Neural cell (in vitro differentiated cells): ENCODE results near the gene MSI2. TPM values are rescaled to one million over a fixed set of nuclear protein-coding genes. Genes with fewer than 3 reads are reported as not detected.

Experiments used
- H2AFZ ChIP-seq: fragments of 200-600, 300-800 bp; sonication (generic), shearing (Covaris generic); 2 replicates; pipeline ENCODE4 v1.6.0; 2014; ENCODE audit warnings: low read depth, mild to moderate bottlenecking, antibody characterized with exemption, low read length, moderate library complexity
- H3F3A ChIP-seq: fragments of 200-600 bp; shearing (Covaris generic); 2 replicates; pipeline ENCODE4 v1.6.1; 2016; ENCODE audit warnings: mild to moderate bottlenecking, moderate library complexity, mixed read lengths, antibody characterized with exemption, low read length; ENCODE audit not compliant: insufficient read depth, poor library complexity, severe bottlenecking
- H3K27ac ChIP-seq: fragments of 200-600, 300-800 bp; sonication (generic), shearing (Covaris generic); 2 replicates; pipeline ENCODE4 v1.5.1; 2014; ENCODE audit warnings: mild to moderate bottlenecking, low read length, moderate library complexity
- H3K27me3 ChIP-seq: fragments of 300-800, 200-600 bp; sonication (generic), shearing (Covaris generic); 2 replicates; pipeline ENCODE4 v1.6.0; 2014; ENCODE audit warnings: mild to moderate bottlenecking, low read depth, low read length, moderate library complexity; ENCODE audit not compliant: insufficient read depth
- H3K36me3 ChIP-seq: fragments of 300-800, 200-600 bp; sonication (generic), shearing (Covaris generic); 2 replicates; pipeline ENCODE4 v1.5.1; 2014; ENCODE audit warnings: mild to moderate bottlenecking, antibody characterized with exemption, low read length, moderate library complexity; ENCODE audit not compliant: insufficient read depth
- H3K4me2 ChIP-seq: fragments of 300-800, 200-600 bp; sonication (generic), shearing (Covaris generic); 2 replicates; pipeline ENCODE4 v1.6.0; 2014; ENCODE audit warnings: mild to moderate bottlenecking, low read length
- H3K4me3 ChIP-seq: fragments of 300-800, 200-600 bp; sonication (generic), shearing (Covaris generic); 2 replicates; pipeline ENCODE4 v1.5.1; 2014; ENCODE audit warnings: mild to moderate bottlenecking, low read length, moderate library complexity
- H3K79me2 ChIP-seq: fragments of 200-600 bp; shearing (Covaris generic); replicated peaks from 2 replicates; pipeline ENCODE4 v1.6.0; 2014; ENCODE audit warnings: mild to moderate bottlenecking, low read length, moderate library complexity; ENCODE audit not compliant: insufficient read depth
- H3K9ac ChIP-seq: fragments of 300-800, 200-600 bp; sonication (generic), shearing (Covaris generic); 2 replicates; pipeline ENCODE4 v1.6.1; 2016; ENCODE audit warnings: mild to moderate bottlenecking, low read length, mixed read lengths
- H3K9me2 ChIP-seq: fragments of 200-600 bp; shearing (Covaris generic); 2 replicates; pipeline ENCODE4 v1.6.1; 2016; ENCODE audit warnings: mild to moderate bottlenecking, low read length, mixed read lengths; ENCODE audit not compliant: insufficient read depth
- H3K9me3 ChIP-seq: fragments of 200-600, 300-800 bp; sonication (generic), shearing (Covaris generic); 2 replicates; pipeline ENCODE4 v1.6.1; 2016; ENCODE audit warnings: mild to moderate bottlenecking, mixed run types, low read length, moderate library complexity, mixed read lengths
- H4K20me1 ChIP-seq: fragments of 200-600 bp; shearing (Covaris generic); 2 replicates; pipeline ENCODE4 v1.6.1; 2016; ENCODE audit warnings: mild to moderate bottlenecking, mixed run types; ENCODE audit not compliant: insufficient read depth
- CTCF ChIP-seq: fragments of 450-650 bp; IDR thresholded peaks from 2 replicates; pipeline ENCODE4 v1.5.1; 2014; ENCODE audit warnings: antibody characterized with exemption, mild to moderate bottlenecking, moderate library complexity; ENCODE audit not compliant: poor library complexity, severe bottlenecking
- EP300 ChIP-seq: fragments of 450-650 bp; conservative IDR thresholded peaks from 2 replicates; pipeline ENCODE4 v1.6.1; 2014; ENCODE audit warnings: antibody characterized with exemption, mild to moderate bottlenecking, moderate library complexity; ENCODE audit not compliant: poor library complexity, severe bottlenecking
- EZH2 ChIP-seq: fragments of 200-600, 300-800 bp; shearing (Covaris generic), sonication (generic); IDR thresholded peaks from 2 replicates; pipeline ENCODE4 v1.6.1; 2014; ENCODE audit warnings: antibody characterized with exemption, low read length, borderline replicate concordance, mild to moderate bottlenecking; ENCODE audit not compliant: insufficient read depth, poor library complexity, severe bottlenecking
- MXI1 ChIP-seq: fragments of 450-650 bp; conservative IDR thresholded peaks from 2 replicates; pipeline ENCODE4 v1.6.1; 2014; ENCODE audit warnings: antibody characterized with exemption, mild to moderate bottlenecking; ENCODE audit not compliant: poor library complexity, severe bottlenecking
- POLR2AphosphoS5 ChIP-seq: IDR thresholded peaks from 2 replicates; pipeline ENCODE4 v1.6.1; 2012
- RAD21 ChIP-seq: fragments of 450-650 bp; conservative IDR thresholded peaks from 2 replicates; pipeline ENCODE4 v1.6.1; 2014; ENCODE audit warnings: antibody characterized with exemption, mild to moderate bottlenecking, moderate library complexity
- REST ChIP-seq: IDR thresholded peaks from 2 replicates; pipeline ENCODE4 v1.6.1; 2012; ENCODE audit warnings: borderline replicate concordance
- SMC3 ChIP-seq: fragments of 450-650 bp; conservative IDR thresholded peaks from 2 replicates; pipeline ENCODE4 v1.6.1; 2014; ENCODE audit warnings: antibody characterized with exemption, mild to moderate bottlenecking, moderate library complexity; ENCODE audit not compliant: poor library complexity
- TAF1 ChIP-seq: IDR thresholded peaks from 2 replicates; pipeline ENCODE4 v1.6.1; 2012; ENCODE audit warnings: low read depth
- polyA plus RNA-seq: library from polyadenylated mRNA; depleted of rRNA; stranded (reverse); fragments of >200 nt; gene quantifications from 2 replicates; pipeline ENCODE4 v1.2.3, GENCODE V29; 2014

The MSI2 gene
- polyA plus RNA-seq, 1 donor from 2014 or later, result 61.4 TPM

GRCh38 chr17:57447990-57448758, 191.9 kb downstream of the MSI2 start:
- Histone ChIP-seq H3K9ac (no peak overlapping the region), H3K27ac (no peak overlapping the region), H3K79me2 (peaks cover 15% of the 10 kb centered on the region)

GRCh38 chr17:57448759-57449283, 192.5 kb downstream of the MSI2 start:
- no peaks in the 10 kb centered on the region for H3K36me3 ChIP-seq
- H4K20me1 ChIP-seq, result no peaks in the 10 kb centered on the region
- H3K27ac ChIP-seq, result no peak overlapping the region
- H3K27me3 ChIP-seq, result no peaks in the 10 kb centered on the region
- peaks cover 19% of the 10 kb centered on the region for H3K79me2 ChIP-seq
- H3K9me2 ChIP-seq, result no peaks in the 10 kb centered on the region
- H3F3A ChIP-seq, result no peaks in the 10 kb centered on the region
- TF ChIP-seq SMC3, result no peak
- TF ChIP-seq CTCF, result no peak
- no peak for TF ChIP-seq RAD21
- no peak for TF ChIP-seq EP300
- no peak for TF ChIP-seq POLR2AphosphoS5
- no peak for TF ChIP-seq MXI1
- no peak for TF ChIP-seq EZH2
- no peak for TF ChIP-seq REST
- TF ChIP-seq TAF1, result no peak
- no peak overlapping the region for H2AFZ ChIP-seq
- H3K9me3 ChIP-seq, result no peaks in the 10 kb centered on the region
- no peak overlapping the region for H3K9ac ChIP-seq
- no peak overlapping the region for H3K4me2 ChIP-seq
- H3K4me3 ChIP-seq, result no peak overlapping the region

More at GRCh38 chr17:57447990-57448758, 191.9 kb downstream of the MSI2 start:
- H3F3A ChIP-seq, result no peaks in the 10 kb centered on the region
- no peak for TF ChIP-seq TAF1
- no peak for TF ChIP-seq CTCF
- TF ChIP-seq SMC3, result no peak
- TF ChIP-seq POLR2AphosphoS5, result no peak
- TF ChIP-seq EZH2, result no peak
- no peak for TF ChIP-seq MXI1
- H3K27me3 ChIP-seq, result no peaks in the 10 kb centered on the region
- no peaks in the 10 kb centered on the region for H4K20me1 ChIP-seq
- no peak overlapping the region for H3K4me3 ChIP-seq
- no peak overlapping the region for H3K4me2 ChIP-seq
- H3K9me3 ChIP-seq, result no peaks in the 10 kb centered on the region
- H3K36me3 ChIP-seq, result no peaks in the 10 kb centered on the region
- no peaks in the 10 kb centered on the region for H3K9me2 ChIP-seq
- H2AFZ ChIP-seq, result no peak overlapping the region
